Natural killer cell (primary cell): ENCODE results near the gene MLN. TPM values are rescaled to one million over a fixed set of nuclear protein-coding genes. Genes with fewer than 3 reads are reported as not detected.

Experiments
- ATAC-seq, 3 donors: fragments of 150-1000 bp in 2 of 3; fragments of 200-7000 bp in 1 of 3; cut with Tn5 transposase; 1 replicate in 1 of 3; 2 replicates in 2 of 3; pipeline ENCODE4 v1.10.0; 2021; ENCODE audit warnings: mild to moderate bottlenecking in 2 of 3, moderate library complexity in 2 of 3
- DNase-seq, 2 donors: peaks; one replicate each; pipeline versions ENCODE4 v3.0.0 to v3.0.0-alpha.2; 2013 to 2021; ENCODE audit warnings: mixed read lengths in 1 of 2
- H3K27ac ChIP-seq: one replicate; pipeline ENCODE4 v1.5.1; 2013; ENCODE audit warnings: mild to moderate bottlenecking, low read length
- H3K27me3 ChIP-seq: one replicate; pipeline ENCODE4 v1.6.1; 2013; ENCODE audit warnings: low read length; ENCODE audit not compliant: control insufficient read depth, insufficient read depth
- H3K36me3 ChIP-seq: one replicate; pipeline ENCODE4 v1.6.1; 2013; ENCODE audit warnings: low read length; ENCODE audit not compliant: control insufficient read depth, insufficient read depth
- H3K4me1 ChIP-seq: one replicate; pipeline ENCODE4 v1.6.1; 2013; ENCODE audit warnings: low read length; ENCODE audit not compliant: control insufficient read depth, insufficient read depth
- H3K4me3 ChIP-seq: one replicate; pipeline ENCODE4 v1.5.1; 2013; ENCODE audit warnings: low read length
- H3K9me3 ChIP-seq: one replicate; pipeline ENCODE4 v1.6.1; 2013; ENCODE audit warnings: low read length; ENCODE audit not compliant: control insufficient read depth, insufficient read depth
- H3K27ac Mint-ChIP-seq, 2 donors: one replicate each; pipeline ENCODE4 v1.8.0; 2022; ENCODE audit warnings: mild to moderate bottlenecking in 2 of 2, mixed read lengths in 2 of 2, moderate library complexity in 1 of 2
- H3K27me3 Mint-ChIP-seq, 2 donors: one replicate each; pipeline ENCODE4 v1.8.0; 2022; ENCODE audit warnings: low read depth in 2 of 2, mixed read lengths in 2 of 2
- H3K36me3 Mint-ChIP-seq: one replicate; pipeline ENCODE4 v1.8.0; 2022; ENCODE audit warnings: mixed read lengths
- H3K4me1 Mint-ChIP-seq, 2 donors: one replicate each; pipeline ENCODE4 v1.8.0; 2022; ENCODE audit warnings: mixed read lengths in 2 of 2
- H3K4me3 Mint-ChIP-seq: one replicate; pipeline ENCODE4 v1.8.0; 2022; ENCODE audit warnings: mild to moderate bottlenecking, moderate library complexity, mixed read lengths
- H3K9me3 Mint-ChIP-seq, 2 donors: one replicate each; pipeline ENCODE4 v1.8.0; 2022; ENCODE audit warnings: mixed read lengths in 2 of 2
- CTCF ChIP-seq: fragments of 200-600 bp; IDR thresholded peaks from one replicate; pipeline ENCODE4 v1.8.0; 2022; ENCODE audit warnings: antibody characterized with exemption
- WGBS: methylation state at CpG from one replicate; pipeline ENCODE4 v1.1.7; 2013; ENCODE audit warnings: missing lambda C conversion rate; ENCODE audit not compliant: insufficient coverage; 5-methylcytosine and 5-hydroxymethylcytosine counted together
- intact Hi-C: fragments of 100-400 bp; cut with micrococcal nuclease; formaldehyde crosslinking; loops from one replicate; pipeline ENCODE4 v1.14.2; 2022
- total RNA-seq, 4 donors: library from RNA; stranded (reverse); fragments of 120-200 nt in 1 of 4; gene quantifications; one replicate each; pipeline versions ENCODE4 v1.2.3 to v1.2.4, GENCODE V29; 2013 to 2022

MLN gene
- total RNA-seq, 3 donors from 2014 or later (not counting 1 experiment from before 2014, with no cell fraction given): not detected

- intact Hi-C loops: no loop called here
- WGBS: 83% methylated on average over 10 of the region's 10 CpGs
Measured at GRCh38 chr6:33820243-33820642, 16.4 kb upstream of the MLN start.

GRCh38 chr6:33819021-33819420 lies 15.2 kb upstream of the MLN start:
- Histone ChIP-seq H3K27ac (no peak overlapping the region), H3K36me3 (no peaks in the 10 kb centered on the region), H3K4me1 (no peaks in the 10 kb centered on the region), H3K9me3 (no peaks in the 10 kb centered on the region), H3K27me3 (peaks cover 4% of the 10 kb centered on the region), H3K4me3 (no peak overlapping the region)
- H3K4me1 Mint-ChIP-seq: no peaks in the 10 kb centered on the region
- 80% methylated on average over 4 of the region's 4 CpGs for WGBS
- intact Hi-C loops: no loop called here
- no peak for ATAC-seq
- H3K27ac Mint-ChIP-seq: no peak overlapping the region
- peaks cover 38 to 42% of the 10 kb centered on the region in 2 donors for H3K27me3 Mint-ChIP-seq
- no peaks in the 10 kb centered on the region for H3K36me3 Mint-ChIP-seq
- DNase-seq: no peak
- no peak overlapping the region for H3K4me3 Mint-ChIP-seq
- no peak for TF ChIP-seq CTCF
- H3K9me3 Mint-ChIP-seq: no peaks in the 10 kb centered on the region

More at GRCh38 chr6:33820243-33820642, 16.4 kb upstream of the MLN start:
- no peak overlapping the region for H3K27ac Mint-ChIP-seq
- peaks cover 31 to 47% of the 10 kb centered on the region in 2 donors for H3K27me3 Mint-ChIP-seq
- no peak for TF ChIP-seq CTCF
- Histone ChIP-seq H3K4me1 (no peaks in the 10 kb centered on the region), H3K27ac (no peak overlapping the region), H3K4me3 (no peak overlapping the region), H3K27me3 (peaks cover 4% of the 10 kb centered on the region), H3K9me3 (no peaks in the 10 kb centered on the region), H3K36me3 (no peaks in the 10 kb centered on the region)
- no peaks in the 10 kb centered on the region for H3K4me1 Mint-ChIP-seq
- no peak overlapping the region for H3K4me3 Mint-ChIP-seq
- no peaks in the 10 kb centered on the region for H3K9me3 Mint-ChIP-seq
- no peaks in the 10 kb centered on the region for H3K36me3 Mint-ChIP-seq
- no peak for ATAC-seq
- no peak for DNase-seq

GRCh38 chr6:33818293-33818692 lies 14.5 kb upstream of the MLN start:
- Mint-ChIP-seq H3K9me3 (no peaks in the 10 kb centered on the region), H3K36me3 (no peaks in the 10 kb centered on the region), H3K27ac (no peak overlapping the region), H3K4me3 (no peak overlapping the region), H3K27me3 (peaks cover 40 to 43% of the 10 kb centered on the region in 2 donors), H3K4me1 (no peaks in the 10 kb centered on the region)
- Histone ChIP-seq H3K4me1 (no peaks in the 10 kb centered on the region), H3K27me3 (peaks cover 5% of the 10 kb centered on the region), H3K27ac (no peak overlapping the region), H3K4me3 (no peak overlapping the region), H3K9me3 (no peaks in the 10 kb centered on the region), H3K36me3 (no peaks in the 10 kb centered on the region)
- WGBS: 70% methylated on average over 3 of the region's 3 CpGs
- intact Hi-C loops: no loop called here
- ATAC-seq (no peak), DNase-seq (no peak)
- no peak for TF ChIP-seq CTCF

GRCh38 chr6:33817489-33817888 lies 13.7 kb upstream of the MLN start:
- H3K27me3 ChIP-seq: peaks cover 12% of the 10 kb centered on the region
- ATAC-seq: no peak
- WGBS: 85% methylated on average over 5 of the region's 5 CpGs
- H3K27ac ChIP-seq: no peak overlapping the region
- H3K36me3 ChIP-seq: no peaks in the 10 kb centered on the region
- Mint-ChIP-seq H3K4me1 (no peaks in the 10 kb centered on the region), H3K4me3 (no peak overlapping the region), H3K27ac (no peak overlapping the region), H3K36me3 (no peaks in the 10 kb centered on the region), H3K9me3 (no peaks in the 10 kb centered on the region), H3K27me3 (peaks cover 32 to 41% of the 10 kb centered on the region in 2 donors)
- H3K4me1 ChIP-seq: no peaks in the 10 kb centered on the region
- H3K4me3 ChIP-seq: no peak overlapping the region
- no peaks in the 10 kb centered on the region for H3K9me3 ChIP-seq
- intact Hi-C loops: no loop called here
- TF ChIP-seq CTCF: no peak
- no peak for DNase-seq
